Body of pancreas (tissue), 4 donors: Measurements from ENCODE around the gene SLC16A10.

Source experiments
- CTCF ChIP-seq, 7 experiments: fragments of 450-650 bp in 4 of 7; fragments of 200-600 bp in 3 of 7; sonication (generic) in 3 of 7; IDR thresholded peaks; one replicate each; pipeline ENCODE4 v1.5.1; 2016 to 2019; ENCODE audit warnings: antibody characterized with exemption in 7 of 7
- POLR2A ChIP-seq, 3 donors: fragments of 450-650 bp; IDR thresholded peaks; one replicate each; pipeline ENCODE4 v1.6.1; 2016; ENCODE audit warnings: antibody characterized with exemption in 3 of 3, mild to moderate bottlenecking in 2 of 3

DNA sequence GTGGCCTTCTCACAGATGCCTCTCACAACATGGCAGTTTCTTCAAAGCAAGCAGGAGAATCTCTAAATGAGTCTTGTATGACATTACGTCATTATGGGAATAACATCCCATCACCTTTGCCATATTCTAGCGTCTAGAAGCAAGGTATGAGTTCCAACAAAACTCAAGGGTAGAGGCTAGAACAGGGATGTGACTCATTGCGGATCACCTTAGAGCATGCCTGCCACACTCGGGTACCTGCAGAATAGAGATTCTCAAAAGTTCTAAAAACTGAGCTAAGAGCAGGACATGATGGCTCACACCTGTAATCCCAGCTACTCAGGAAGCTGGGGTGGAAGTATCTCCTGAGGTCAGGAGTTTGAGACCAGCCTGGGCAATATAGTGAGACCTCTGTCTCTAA lies 182.8 kb downstream of the SLC16A10 start:
- no peak for TF ChIP-seq CTCF (IDR thresholded peaks at IDR 0.05)
- TF ChIP-seq POLR2A (IDR thresholded peaks at IDR 0.05), result no peak
